GDM1 (cell line): ENCODE measurements around the gene GTF2H1.
"Not testable (repeated sequence)": the region's sequence is repeated elsewhere in the genome, so short reads cannot be mapped to it uniquely, and the experiment has no call there.

ENCODE experiments used
- DNase-seq: peaks from one replicate; lab custom pipeline; 2025; lab: John Stamatoyannopoulos, UW

Gene GTF2H1

DNA sequence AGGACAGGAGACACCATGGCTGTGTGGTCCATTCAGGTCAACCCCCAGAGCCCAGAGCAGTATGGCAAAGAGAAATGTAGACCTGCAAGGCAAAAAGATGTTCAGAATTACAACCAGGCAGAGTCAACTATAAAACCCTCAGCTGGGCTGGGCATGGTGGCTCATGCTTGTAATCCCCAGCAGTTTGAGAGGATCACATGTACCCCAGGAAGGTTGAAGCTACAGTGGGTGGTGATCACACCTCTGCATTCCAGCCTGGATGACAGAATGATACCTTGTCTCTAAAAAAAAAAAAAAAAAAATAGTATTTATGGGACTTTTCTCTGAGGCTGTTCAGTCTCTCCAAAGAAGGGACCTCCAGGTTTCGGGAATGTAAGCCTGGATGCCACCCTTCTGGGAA lies 53.6 kb downstream of the GTF2H1 start:
- no peak for DNase-seq

DNA sequence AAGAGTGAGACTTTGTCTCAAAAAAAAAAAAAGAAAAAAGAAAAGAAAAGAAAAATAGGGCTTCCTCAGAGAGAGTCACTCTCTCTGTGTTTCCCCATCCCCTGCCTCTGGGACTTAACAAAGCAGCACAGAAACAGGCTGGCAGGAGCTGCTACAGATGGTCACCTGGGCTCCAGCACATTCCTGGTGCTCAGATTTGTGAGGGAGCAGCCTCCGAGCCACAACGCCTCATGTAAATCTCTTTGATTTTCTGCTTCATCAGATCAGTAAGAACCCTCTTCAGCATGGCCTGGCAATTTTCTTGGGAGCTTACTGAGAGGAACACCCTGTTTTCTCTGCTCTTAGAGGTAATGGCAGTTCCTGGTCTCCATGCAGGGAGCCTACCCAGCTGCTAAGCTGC lies 56.8 kb downstream of the GTF2H1 start:
- no peak for DNase-seq

GRCh38 chr11:18383388-18384156 lies 61.2 kb downstream of the GTF2H1 start:
- peak; percentile 98 for DNase-seq

GRCh38 chr11:18384157-18384641 lies 61.8 kb downstream of the GTF2H1 start:
- DNase-seq = no peak

DNA sequence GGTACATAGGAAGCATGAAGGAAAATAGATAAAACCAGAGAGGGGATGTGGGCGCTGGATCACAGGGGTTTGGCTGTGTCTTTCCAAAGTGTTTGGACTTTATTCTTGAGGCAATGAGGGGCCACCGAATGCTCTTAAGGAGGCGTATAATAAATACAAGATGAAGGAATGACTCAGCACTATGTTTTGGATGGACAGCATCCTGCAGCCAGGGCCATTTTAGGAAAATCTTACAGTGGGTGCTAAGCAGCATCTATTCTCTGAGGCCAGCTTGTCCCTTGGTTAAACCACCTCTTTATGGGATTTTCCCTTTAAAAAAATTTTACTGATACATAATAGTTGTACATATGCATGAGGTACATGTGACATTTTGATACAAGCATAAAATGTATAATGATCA lies 67.7 kb downstream of the GTF2H1 start:
- no peak for DNase-seq

DNA sequence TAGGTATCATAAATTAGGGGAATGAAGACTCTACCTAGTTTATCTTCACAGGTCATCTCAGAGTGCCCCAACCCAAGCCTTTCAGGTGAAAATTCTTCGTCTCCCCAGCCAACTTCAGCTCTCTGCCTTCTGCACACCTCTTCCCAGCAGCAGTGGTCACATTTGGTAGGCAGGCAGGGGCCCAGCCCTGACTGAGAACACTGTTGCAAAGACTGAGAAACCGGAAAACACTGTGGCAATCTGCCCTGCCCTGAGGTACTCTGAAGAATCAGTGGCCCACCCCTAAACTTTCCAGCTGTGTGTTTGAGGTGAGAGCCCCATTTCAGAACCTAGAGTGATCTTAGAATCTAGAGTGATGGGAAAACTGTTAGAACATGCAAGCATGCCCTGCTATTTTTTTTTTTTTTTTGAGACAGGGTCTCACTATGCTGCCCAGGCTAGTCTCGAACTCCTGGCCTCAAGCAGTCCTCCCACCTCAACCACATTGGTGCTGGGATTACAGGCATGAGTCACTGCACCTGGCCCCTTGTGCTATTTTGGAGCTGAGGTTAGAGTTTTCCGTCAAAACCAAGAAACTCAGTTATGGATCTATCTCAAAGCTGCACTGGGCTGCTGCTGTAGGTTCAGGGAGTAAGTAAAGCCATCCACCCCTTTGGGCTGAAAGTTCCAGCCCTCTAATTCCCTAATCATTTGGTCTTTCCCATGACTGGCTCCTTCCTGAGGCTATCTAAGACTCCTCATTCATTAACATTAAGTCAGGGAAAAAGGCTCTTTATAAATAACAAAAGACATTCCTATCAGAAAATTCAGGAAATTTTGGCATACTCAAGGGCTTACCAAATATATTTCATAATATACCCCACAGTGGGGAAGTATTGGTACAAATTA lies 70.3 kb downstream of the GTF2H1 start:
- no peak for DNase-seq

DNA sequence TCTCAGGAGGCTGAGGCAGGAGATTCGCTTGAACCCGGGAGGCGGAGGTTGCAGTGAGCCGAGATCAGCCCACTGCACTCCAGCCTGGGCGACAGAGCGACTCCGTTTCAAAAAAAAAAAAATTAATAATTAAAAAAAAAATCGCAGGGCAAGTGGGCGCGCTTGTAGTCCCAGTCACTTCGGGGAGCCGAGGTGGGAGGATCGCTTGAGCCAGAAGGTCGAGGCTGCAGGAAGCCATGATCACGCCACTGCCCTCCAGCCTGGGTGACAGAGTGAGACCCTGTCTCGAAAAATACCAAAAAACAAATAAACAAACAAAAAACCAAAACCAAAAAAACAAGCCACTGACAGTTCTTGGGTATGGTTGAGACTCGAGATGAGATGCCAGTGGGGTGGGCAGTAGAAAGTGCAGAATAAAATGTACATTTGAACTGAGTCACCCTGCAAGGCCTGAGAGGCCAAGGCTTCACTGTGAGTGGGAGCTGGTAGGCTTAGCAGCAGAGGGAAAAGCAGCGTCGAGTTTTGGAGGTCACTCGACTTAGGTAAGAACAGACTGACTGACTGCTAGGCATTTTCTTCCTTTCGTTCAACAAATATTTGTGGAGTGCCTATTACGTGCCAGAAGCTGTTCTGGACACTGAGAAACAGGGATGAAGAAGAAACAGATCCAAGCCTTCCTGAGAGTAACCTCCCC lies 71.4 kb downstream of the GTF2H1 start:
- no peak for DNase-seq

GRCh38 chr11:18394275-18394927 lies 72.0 kb downstream of the GTF2H1 start, which contains the start of gene LDHA:
Gene LDHA, plus strand, starts transcription at chr11:18394563. Its CDS starts 2,280 bp downstream, at chr11:18396843.
- peak; percentile 94 for DNase-seq

DNA sequence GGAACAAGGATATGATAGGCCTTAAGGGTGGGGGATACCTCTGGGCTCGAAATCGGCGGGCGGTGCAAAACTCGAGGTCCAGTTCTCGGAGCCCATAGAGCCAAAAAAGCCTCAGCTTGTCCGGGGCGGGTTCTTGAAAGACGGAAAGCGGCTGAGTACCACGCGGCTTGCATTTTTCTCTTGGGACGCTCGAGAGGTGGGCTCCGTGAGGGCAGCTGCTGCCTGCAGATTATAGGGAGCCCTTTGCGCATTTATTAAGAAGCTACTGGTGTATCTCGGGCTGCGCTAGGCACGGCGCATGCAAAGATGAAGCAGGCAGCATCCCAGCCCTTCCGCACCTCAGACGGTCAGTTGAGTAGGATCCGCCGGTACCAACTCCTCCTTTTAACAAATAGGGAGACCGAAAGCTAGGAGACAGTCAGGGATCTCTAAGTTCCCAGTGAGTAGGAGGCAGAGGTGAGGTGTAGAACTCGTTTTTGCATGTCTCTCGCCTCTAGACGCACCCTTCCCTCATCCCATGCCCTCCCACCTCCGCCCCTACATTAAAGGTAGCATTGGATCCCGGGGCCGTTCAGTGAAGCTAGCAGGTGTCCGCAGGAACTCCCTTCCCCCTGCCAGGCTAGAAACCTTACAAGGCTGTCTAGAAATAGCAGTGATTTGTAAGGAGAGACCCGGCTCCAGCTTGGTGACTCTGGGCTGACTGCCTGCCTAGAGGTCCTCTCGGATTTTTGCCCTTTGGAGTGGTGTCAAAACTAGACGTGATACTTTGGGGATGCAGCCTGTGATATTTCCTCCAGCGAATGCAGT lies 72.8 kb downstream of the GTF2H1 start:
- DNase-seq = no peak

DNA sequence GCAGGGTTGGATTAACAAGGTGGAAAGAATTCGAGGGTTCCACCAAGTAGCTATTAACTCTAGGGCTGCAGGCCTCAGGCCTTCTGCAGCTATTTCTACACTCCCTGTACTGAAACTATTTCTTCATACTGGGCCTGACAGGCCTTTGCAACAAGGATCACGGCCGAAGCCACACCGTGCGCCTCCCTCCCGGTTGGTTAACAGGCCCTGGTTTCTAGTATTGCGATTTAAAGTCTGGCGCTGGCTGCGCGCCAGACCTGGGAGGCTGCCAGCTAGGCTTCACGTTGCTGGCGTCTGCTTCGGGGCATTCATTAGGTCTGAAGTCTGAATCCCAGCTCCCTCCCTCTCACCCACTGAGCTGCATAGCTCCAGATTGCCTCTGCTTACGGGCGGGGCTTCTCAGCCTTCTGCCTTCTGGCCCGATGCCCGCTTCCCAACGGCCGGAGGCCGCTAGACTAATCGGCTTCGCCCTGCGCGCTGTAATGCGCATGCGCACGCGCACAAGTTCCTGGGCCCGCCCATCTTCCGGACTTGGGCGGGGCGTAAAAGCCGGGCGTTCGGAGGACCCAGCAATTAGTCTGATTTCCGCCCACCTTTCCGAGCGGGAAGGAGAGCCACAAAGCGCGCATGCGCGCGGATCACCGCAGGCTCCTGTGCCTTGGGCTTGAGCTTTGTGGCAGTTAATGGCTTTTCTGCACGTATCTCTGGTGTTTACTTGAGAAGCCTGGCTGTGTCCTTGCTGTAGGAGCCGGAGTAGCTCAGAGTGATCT lies 73.6 kb downstream of the GTF2H1 start:
- DNase-seq = peak; percentile 96

- DNase-seq = no peak
These were observed 75.6 kb downstream of the GTF2H1 start for GRCh38 chr11:18397921-18398320.

- DNase-seq = not testable (repeated sequence)
These were observed 78.7 kb downstream of the GTF2H1 start for GRCh38 chr11:18401077-18401476.

- no peak for DNase-seq
These were observed 81.7 kb downstream of the GTF2H1 start for GRCh38 chr11:18404062-18404461.

GRCh38 chr11:18407400-18407799 lies 85.0 kb downstream of the GTF2H1 start:
- DNase-seq = not testable (repeated sequence)

DNA sequence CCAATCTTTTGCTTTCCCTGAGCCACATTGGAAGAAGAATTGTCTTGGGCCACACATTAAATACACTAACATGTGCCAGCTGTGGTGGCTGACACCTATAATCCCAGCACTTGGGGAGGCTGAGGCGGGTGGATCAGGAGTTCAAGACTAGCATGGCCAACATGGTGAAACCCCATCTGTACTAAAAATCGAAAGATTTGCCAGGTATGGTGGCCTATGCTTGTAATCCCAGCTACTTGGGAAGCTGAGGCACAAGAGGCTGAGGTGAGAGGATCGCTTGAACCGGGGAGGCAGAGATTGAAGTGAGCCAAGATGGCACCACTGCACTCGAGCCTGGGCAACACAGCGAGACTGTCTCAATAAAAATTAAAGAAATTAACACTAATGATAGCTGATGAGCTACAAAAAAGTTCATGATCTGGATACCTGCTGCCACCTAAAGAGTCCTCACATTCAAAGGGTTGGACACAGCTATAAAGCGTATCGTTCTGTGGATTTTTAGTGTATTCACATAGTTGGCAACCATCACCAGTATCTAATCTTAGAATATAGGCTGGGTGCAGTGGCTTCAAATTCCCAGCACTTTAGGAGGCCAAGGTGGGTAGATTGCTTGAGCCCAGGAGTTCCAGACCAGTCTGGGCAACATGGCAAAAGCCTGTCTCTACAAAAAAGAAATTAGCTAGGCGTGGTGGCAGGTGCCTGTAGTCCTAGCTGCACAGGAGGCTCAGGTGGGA lies 86.4 kb downstream of the GTF2H1 start:
- no peak for DNase-seq

- DNase-seq = no peak
These were observed 94.1 kb downstream of the GTF2H1 start for GRCh38 chr11:18416459-18416858.
